H1 (cell line): ENCODE results near the gene ANGPTL2. TPM values are rescaled to one million over a fixed set of nuclear protein-coding genes. Genes with fewer than 3 reads are reported as not detected.

Source experiments
- CTCF ChIA-PET: fragments of 300-600 bp; sonication (Branson Sonifier 250); formaldehyde crosslinking; loops from one replicate; lab custom pipeline; 2021; ENCODE audit not compliant: partially characterized antibody; lab: Charles Lee
- POLR2A ChIA-PET: fragments of 300-600 bp; sonication (Branson Sonifier 250); formaldehyde crosslinking; loops from one replicate; lab custom pipeline; 2021; ENCODE audit warnings: inconsistent platforms; ENCODE audit not compliant: partially characterized antibody; lab: Charles Lee
- DNase-seq, 2 experiments: peaks; one replicate each; pipeline versions ENCODE4 v3.0.0 to v3.0.0-alpha.2; 2010 to 2022; ENCODE audit warnings: low spot score in 2 of 2, low read depth in 1 of 2, mixed read lengths in 1 of 2
- FAIRE-seq: peaks from 2 replicates; lab custom pipeline; 2011; peaks lifted over from hg19 to GRCh38; lab: Jason Lieb, UNC
- H2AFZ ChIP-seq: 2 replicates; pipeline ENCODE4 v1.8.1; 2012; ENCODE audit warnings: low read length, inconsistent platforms
- H2AK5ac ChIP-seq: 2 replicates; pipeline ENCODE4 v1.6.1; 2013; ENCODE audit warnings: low read depth, low read length
- H2BK120ac ChIP-seq: replicated peaks from 2 replicates; pipeline ENCODE3; 2013; ENCODE audit warnings: low read depth, low read length, inconsistent platforms
- H2BK12ac ChIP-seq: 2 replicates; pipeline ENCODE4 v1.6.1; 2013; ENCODE audit warnings: low read depth, low read length
- H2BK15ac ChIP-seq: 2 replicates; pipeline ENCODE4 v1.6.1; 2013; ENCODE audit warnings: low read length
- H2BK20ac ChIP-seq: 2 replicates; pipeline ENCODE4 v1.6.1; 2013; ENCODE audit warnings: low read length
- H2BK5ac ChIP-seq: 2 replicates; pipeline ENCODE4 v1.6.1; 2013; ENCODE audit warnings: low read depth, low read length
- H3K14ac ChIP-seq: 2 replicates; pipeline ENCODE4 v1.6.1; 2013; ENCODE audit warnings: inconsistent platforms; ENCODE audit not compliant: insufficient read length
- H3K18ac ChIP-seq: 2 replicates; pipeline ENCODE4 v1.6.1; 2013; ENCODE audit warnings: low read length; ENCODE audit errors: extremely low read depth
- H3K23ac ChIP-seq: 2 replicates; pipeline ENCODE4 v1.6.1; 2013; ENCODE audit warnings: inconsistent platforms; ENCODE audit not compliant: insufficient read length
- H3K23me2 ChIP-seq: 2 replicates; pipeline ENCODE4 v1.6.1; 2013; ENCODE audit warnings: low read depth, low read length
- H3K27ac ChIP-seq: 2 replicates; pipeline ENCODE4 v1.6.1; 2011; ENCODE audit warnings: low read depth, low read length, inconsistent platforms
- H3K27me3 ChIP-seq, 4 experiments: replicated peaks in 1 of 4; 1 replicate in 1 of 4; 2 replicates in 3 of 4; pipeline versions ENCODE4 v1.6.1 to v1.8.1; 2011 to 2013; ENCODE audit warnings: low read length in 3 of 4, mild to moderate bottlenecking in 3 of 4, inconsistent platforms in 2 of 4, mixed read lengths in 2 of 4, moderate library complexity in 1 of 4; ENCODE audit not compliant: control insufficient read depth in 3 of 4, insufficient read depth in 3 of 4; ENCODE audit errors: extremely low read depth in 1 of 4
- H3K36me3 ChIP-seq, 4 experiments: 2 replicates each; pipeline versions ENCODE4 v1.6.1 to v1.8.1; 2011 to 2013; ENCODE audit warnings: mild to moderate bottlenecking in 4 of 4, low read length in 3 of 4, moderate library complexity in 2 of 4, control low read depth in 1 of 4, inconsistent platforms in 1 of 4; ENCODE audit not compliant: insufficient read depth in 4 of 4, control insufficient read depth in 2 of 4
- H3K4ac ChIP-seq: replicated peaks from 2 replicates; pipeline ENCODE3; 2013; ENCODE audit warnings: low read length, low read depth, mixed read lengths, inconsistent platforms; ENCODE audit not compliant: insufficient read length
- H3K4me1 ChIP-seq, 4 experiments: replicated peaks in 1 of 4; 1 replicate in 1 of 4; 2 replicates in 3 of 4; pipeline versions ENCODE4 v1.6.1 to v1.8.1; 2011 to 2013; ENCODE audit warnings: low read length in 3 of 4, inconsistent platforms in 2 of 4, mixed read lengths in 1 of 4; ENCODE audit not compliant: insufficient read depth in 4 of 4, control insufficient read depth in 3 of 4
- H3K4me2 ChIP-seq, 2 experiments: 2 replicates each; pipeline versions ENCODE4 v1.6.1 to v1.8.1; 2011 to 2013; ENCODE audit warnings: low read depth in 2 of 2, low read length in 2 of 2, control low read depth in 1 of 2, inconsistent platforms in 1 of 2, mild to moderate bottlenecking in 1 of 2; ENCODE audit not compliant: insufficient read depth in 1 of 2
- H3K4me3 ChIP-seq, 4 experiments: fragments of 200-600, 300-600 bp in 1 of 4; sonication (generic), shearing (Covaris generic), sonication (Bioruptor Twin) in 1 of 4; 2 replicates each; pipeline versions ENCODE4 v1.5.1 to v1.8.1; 2011 to 2016; ENCODE audit warnings: low read length in 4 of 4, low read depth in 3 of 4, control low read depth in 2 of 4, inconsistent platforms in 2 of 4, mild to moderate bottlenecking in 2 of 4, mixed read lengths in 1 of 4, moderate library complexity in 1 of 4; ENCODE audit not compliant: insufficient read depth in 2 of 4; ENCODE audit errors: extremely low read depth in 1 of 4
- H3K56ac ChIP-seq: replicated peaks from 2 replicates; pipeline ENCODE3; 2013; ENCODE audit warnings: low read depth, mild to moderate bottlenecking, mixed read lengths, low read length, inconsistent platforms; ENCODE audit not compliant: insufficient read length
- H3K79me1 ChIP-seq: 2 replicates; pipeline ENCODE4 v1.6.1; 2013; ENCODE audit warnings: low read depth, low read length, control low read depth
- H3K79me2 ChIP-seq, 2 experiments: 2 replicates each; pipeline versions ENCODE4 v1.6.1 to v1.8.1; 2012 to 2013; ENCODE audit warnings: low read length in 2 of 2, mild to moderate bottlenecking in 2 of 2, inconsistent platforms in 1 of 2; ENCODE audit not compliant: insufficient read depth in 2 of 2, control insufficient read depth in 1 of 2
- H3K9ac ChIP-seq, 4 experiments: replicated peaks in 1 of 4; 1 replicate in 1 of 4; 2 replicates in 3 of 4; pipeline versions ENCODE4 v1.6.1 to v1.8.1; 2011 to 2013; ENCODE audit warnings: low read depth in 3 of 4, low read length in 3 of 4, control low read depth in 2 of 4, mild to moderate bottlenecking in 2 of 4, moderate library complexity in 2 of 4, inconsistent platforms in 1 of 4; ENCODE audit errors: extremely low read depth in 1 of 4
- H3K9me3 ChIP-seq, 2 experiments: 2 replicates each; pipeline versions ENCODE4 v1.6.1 to v1.8.1; 2012 to 2013; ENCODE audit warnings: mild to moderate bottlenecking in 2 of 2, moderate library complexity in 2 of 2, control low read depth in 1 of 2, inconsistent platforms in 1 of 2, low read depth in 1 of 2, low read length in 1 of 2, mixed read lengths in 1 of 2; ENCODE audit not compliant: insufficient read depth in 2 of 2
- H4K20me1 ChIP-seq, 2 experiments: replicated peaks in 1 of 2; 2 replicates each; pipeline versions ENCODE3 to v1.8.1; 2011 to 2013; ENCODE audit warnings: inconsistent platforms in 2 of 2, low read length in 2 of 2, mild to moderate bottlenecking in 1 of 2; ENCODE audit not compliant: insufficient read depth in 2 of 2, control insufficient read depth in 1 of 2
- H4K5ac ChIP-seq: 2 replicates; pipeline ENCODE4 v1.6.1; 2013; ENCODE audit warnings: low read length, low read depth, mixed read lengths, inconsistent platforms; ENCODE audit not compliant: insufficient read length
- H4K8ac ChIP-seq: 2 replicates; pipeline ENCODE4 v1.8.0; 2013; ENCODE audit warnings: mild to moderate bottlenecking, moderate library complexity, low read length, inconsistent platforms; ENCODE audit not compliant: insufficient read depth; ENCODE audit errors: extremely low read depth
- H4K91ac ChIP-seq: replicated peaks from 2 replicates; pipeline ENCODE3; 2013; ENCODE audit warnings: low read length, mixed read lengths, inconsistent platforms; ENCODE audit not compliant: insufficient read length
- E2F6 ChIP-seq: IDR thresholded peaks from 2 replicates; pipeline ENCODE4 v1.6.1; 2012; ENCODE audit warnings: inconsistent platforms
- HDAC2 ChIP-seq, 2 experiments: fragments of 300-600 bp in 1 of 2; sonication (generic) in 1 of 2; IDR thresholded peaks; 2 replicates each; pipeline ENCODE4 v1.6.1; 2011 to 2012; ENCODE audit warnings: low read depth in 2 of 2, low read length in 2 of 2, mild to moderate bottlenecking in 2 of 2, moderate library complexity in 2 of 2, borderline replicate concordance in 1 of 2, inconsistent platforms in 1 of 2
- MAX ChIP-seq: IDR thresholded peaks from 2 replicates; pipeline ENCODE4 v1.6.1; 2012; ENCODE audit warnings: inconsistent platforms
- PHF8 ChIP-seq: fragments of 200-600 bp; sonication (generic); conservative IDR thresholded peaks from 2 replicates; pipeline ENCODE4 v1.7.1; 2012; ENCODE audit warnings: low read depth, mild to moderate bottlenecking, inconsistent platforms, low read length, moderate library complexity
- POLR2AphosphoS5 ChIP-seq: IDR thresholded peaks from 2 replicates; pipeline ENCODE4 v1.6.1; 2011; ENCODE audit warnings: low read depth, low read length
- SP1 ChIP-seq: IDR thresholded peaks from 2 replicates; pipeline ENCODE4 v1.6.1; 2011; ENCODE audit warnings: low read depth, low read length
- TAF7 ChIP-seq: optimal IDR thresholded peaks from 2 replicates; pipeline ENCODE3; 2011; ENCODE audit warnings: low read depth, mild to moderate bottlenecking, inconsistent platforms, low read length, moderate library complexity, borderline replicate concordance
- TEAD4 ChIP-seq: IDR thresholded peaks from 2 replicates; pipeline ENCODE4 v1.6.1; 2012; ENCODE audit warnings: low read depth, low read length, inconsistent platforms, mixed read lengths
- USF2 ChIP-seq: IDR thresholded peaks from 2 replicates; pipeline ENCODE4 v1.6.1; 2011; ENCODE audit warnings: low read length, improper control_type of control experiment
- WGBS, 2 experiments: shearing (Covaris generic) in 1 of 2; methylation state at CpG; one replicate each; pipeline versions ENCODE4 v1.1.6 to v1.1.7; 2013 to 2015; ENCODE audit warnings: low lambda C conversion rate in 2 of 2, mixed read lengths in 2 of 2, inconsistent platforms in 1 of 2, low coverage in 1 of 2, missing lambda C conversion rate in 1 of 2; ENCODE audit not compliant: insufficient replicate concordance in 2 of 2, insufficient coverage in 1 of 2, insufficient read length in 1 of 2; ENCODE audit errors: extremely low coverage in 1 of 2, missing lambda C conversion rate in 1 of 2; 5-methylcytosine and 5-hydroxymethylcytosine counted together
- polyA plus RNA-seq, 7 experiments: library from polyadenylated mRNA; depleted of rRNA in 3 of 7; stranded (reverse) in 5 of 7; unstranded in 2 of 7; fragments of >200 nt in 5 of 7; fragments of 200-250 nt in 2 of 7; gene quantifications; 1 replicate in 5 of 7; 2 replicates in 1 of 7; 4 replicates in 1 of 7; pipeline versions ENCODE4 v1.2.1 to v1.2.3, GENCODE V29; 2011 to 2013; ENCODE audit warnings: missing spikeins in 2 of 7, mixed read lengths in 2 of 7
- total RNA-seq: library from RNA; stranded (reverse); fragmentation: NEBNext Ultra II Directional; extraction: Animal tissue kit (Norgen Biotek cat#: 25700); gene quantifications from 2 replicates; pipeline ENCODE4 v1.2.1, GENCODE V29; 2021

ANGPTL2 gene
- total and polyA plus RNA-seq, 2 of the 8 experiments (the other 6 are each of a cell fraction or from before 2014, with no cell fraction given), result 9.0 to 10.6 TPM

- no peak for FAIRE-seq
These were observed 3.7 kb downstream of the ANGPTL2 start for GRCh38 chr9:127118597-127119319.

More at GRCh38 chr9:127118597-127119319, 3.7 kb downstream of the ANGPTL2 start:
- Histone ChIP-seq H2BK15ac (no peak overlapping the region), H2BK12ac (no peak overlapping the region), H4K5ac (no peak overlapping the region), H3K23me2 (peaks cover 13% of the 10 kb centered on the region), H3K79me1 (peaks cover 2% of the 10 kb centered on the region; the same call in 1 of the 2 replicates), H3K23ac (no peak overlapping the region), H3K4me1 (peaks cover 8 to 17% (median 13%) of the 10 kb centered on the region in 4 experiments), H3K9ac (no peak overlapping the region; a peak in 2 of 7 replicates), H4K91ac (no peak overlapping the region), H2AK5ac (no peak overlapping the region), H3K4me3 (no peak overlapping the region), H3K36me3 (no peaks in the 10 kb centered on the region; a peak in 1 of 8 replicates), H3K56ac (no peak overlapping the region), H3K27me3 (no peaks in the 10 kb centered on the region; a peak in 2 of 7 replicates), H3K79me2 (peaks cover 0 to 4% of the 10 kb centered on the region in 2 experiments; a peak in 1 of 4 replicates), H4K8ac (no peak overlapping the region), H3K9me3 (no peaks in the 10 kb centered on the region), H3K18ac (no peak overlapping the region), H2BK5ac (0 out of 2 replicates have a peak overlapping the region, but pooled peaks have one; percentile 12), H3K4me2 (no peak overlapping the region), H2BK120ac (no peak overlapping the region), H3K14ac (no peak overlapping the region), H4K20me1 (peaks cover 2 to 10% of the 10 kb centered on the region in 2 experiments), H3K4ac (no peak overlapping the region), H2AFZ (no peak overlapping the region), H3K27ac (no peak overlapping the region), H2BK20ac (no peak overlapping the region)
- TF ChIP-seq E2F6 (no peak), MAX (no peak), POLR2AphosphoS5 (no peak), HDAC2 (IDR thresholded peaks at IDR 0.05; ENCODE audit: borderline replicate concordance in 1 of 2, low read depth in 2 of 2, low read length in 2 of 2) (no peak), TEAD4 (no peak), SP1 (no peak), TAF7 (no peak), PHF8 (no peak), USF2 (no peak)
- 94% methylated on average over 8 of the region's 8 CpGs; no CpG with 5 or more reads in 1 of the 2 experiments for WGBS, 2 experiments
- CTCF ChIA-PET, result interaction anchor here (0.6 to 1.1 kb wide), 3 partner anchors 10 to 94 kb away, joined by 3 read pairs; no protein-coding TSS in a partner anchor
- POLR2A ChIA-PET, result no interaction called here
- DNase-seq, result no peak
